ENCODE data around the gene PLGLB1.
"Not testable (repeated sequence)": the region's sequence is repeated elsewhere in the genome, so short reads cannot be mapped to it uniquely, and the experiment has no call there.

Gene PLGLB1

GRCh38 chr2:87021744-87022143, at the start of gene PLGLB1:
TSS of gene PLGLB1 (minus strand) at chr2:87021844. CDS start at chr2:87021783, 61 bp downstream.
- DNase-seq, result not testable (repeated sequence)

- not testable (repeated sequence) for DNase-seq
Measured at GRCh38 chr2:87064305-87064704, 42.7 kb upstream of the PLGLB1 start.

GRCh38 chr2:87063431-87063830, 41.8 kb upstream of the PLGLB1 start:
- DNase-seq, result not testable (repeated sequence)

GRCh38 chr2:87061519-87061918, 39.9 kb upstream of the PLGLB1 start:
- not testable (repeated sequence) for DNase-seq

GRCh38 chr2:87057606-87058005, 36.0 kb upstream of the PLGLB1 start:
- DNase-seq, result not testable (repeated sequence)

GRCh38 chr2:87056843-87057242, 35.2 kb upstream of the PLGLB1 start:
- not testable (repeated sequence) for DNase-seq

GRCh38 chr2:87056435-87056834, 34.8 kb upstream of the PLGLB1 start:
- DNase-seq, result not testable (repeated sequence)

GRCh38 chr2:87054375-87054774, 32.7 kb upstream of the PLGLB1 start:
- not testable (repeated sequence) for DNase-seq

GRCh38 chr2:87041321-87041978, 19.8 kb upstream of the PLGLB1 start:
- DNase-seq, result not testable (repeated sequence)

GRCh38 chr2:87028607-87029006, 7.0 kb upstream of the PLGLB1 start:
- DNase-seq, result not testable (repeated sequence)

GRCh38 chr2:87026816-87027215, 5.2 kb upstream of the PLGLB1 start:
- DNase-seq, result not testable (repeated sequence)

GRCh38 chr2:87025927-87026326, 4.3 kb upstream of the PLGLB1 start:
- DNase-seq, result not testable (repeated sequence)

GRCh38 chr2:87023988-87024615, 2.5 kb upstream of the PLGLB1 start:
- not testable (repeated sequence) for DNase-seq

GRCh38 chr2:87021043-87021442, 601 bp downstream of the PLGLB1 start:
- DNase-seq, result not testable (repeated sequence)

GRCh38 chr2:87019053-87019452, 2.6 kb downstream of the PLGLB1 start:
- DNase-seq, result not testable (repeated sequence)

- DNase-seq, result not testable (repeated sequence)
Measured at GRCh38 chr2:87014489-87015169, 7.0 kb downstream of the PLGLB1 start.

- DNase-seq, result not testable (repeated sequence)
Measured at GRCh38 chr2:87004398-87004797, 17.2 kb downstream of the PLGLB1 start.
